Gastrocnemius medialis (tissue), 4 donors: ENCODE results near the gene TERC.

Experiments used
- CTCF ChIP-seq, 5 experiments: fragments of 450-650 bp in 3 of 5; fragments of 200-600 bp in 2 of 5; sonication (generic) in 2 of 5; IDR thresholded peaks in 4 of 5; conservative IDR thresholded peaks in 1 of 5; 1 replicate in 4 of 5; 2 replicates in 1 of 5; pipeline ENCODE4 v1.5.1; 2016 to 2019; ENCODE audit warnings: antibody characterized with exemption in 5 of 5, mild to moderate bottlenecking in 3 of 5, moderate library complexity in 3 of 5
- POLR2A ChIP-seq, 2 donors: fragments of 450-650 bp; IDR thresholded peaks; one replicate each; pipeline ENCODE4 v1.6.1; 2017; ENCODE audit warnings: antibody characterized with exemption in 2 of 2, mild to moderate bottlenecking in 2 of 2, moderate library complexity in 2 of 2

DNA sequence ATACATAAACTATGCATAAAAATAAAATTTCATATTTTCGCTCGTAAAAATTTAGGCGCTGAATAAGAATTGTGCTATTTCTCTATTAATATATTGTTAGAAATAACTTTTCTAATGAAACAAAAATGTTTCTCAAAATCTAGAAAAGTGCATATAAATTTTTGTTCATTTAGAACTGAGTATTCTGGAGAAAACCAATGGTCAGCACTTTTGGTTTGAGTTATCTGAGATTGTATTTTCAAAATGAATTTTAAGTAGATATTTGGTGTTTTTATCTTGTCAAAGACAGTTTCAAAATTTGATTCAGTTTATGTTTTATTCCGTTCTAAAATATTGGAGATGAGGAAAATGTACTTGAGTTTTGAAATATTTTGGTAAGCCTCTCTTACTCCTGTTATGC is 22.3 kb upstream of the TERC start:
- TF ChIP-seq POLR2A (IDR thresholded peaks at IDR 0.05) (no peak), CTCF (IDR thresholded peaks at IDR 0.05 in 4 of 5, conservative IDR thresholded peaks at IDR 0.05 in 1 of 5) (no peak)
